K562 (cell line): ENCODE data around the gene TICRR. TPM values are rescaled to one million over a fixed set of nuclear protein-coding genes. Genes with fewer than 3 reads are reported as not detected.

Source experiments
- ATAC-seq: fragments of 200-7000 bp; cut with Tn5 transposase; 3 replicates; pipeline ENCODE4 v1.9.1; 2020; ENCODE audit warnings: moderate library complexity
- BruUV-seq: library from RNA; stranded (reverse); fragments of 400-500 nt; replicated peaks from 2 replicates; lab custom pipeline; 2021; lab: Mats Ljungman, UMichigan
- CTCF ChIA-PET: fragments of 300-600 bp; formaldehyde crosslinking; extraction: SDS; loops from one replicate; lab custom pipeline; 2021; ENCODE audit warnings: low intra/inter-chr PET ratio; lab: Yijun Ruan, JAX
- POLR2A ChIA-PET: fragments of 300-600, 350-650 bp; sonication (Branson Sonifier 250); formaldehyde crosslinking; extraction: SDS; loops from one replicate; lab custom pipeline; 2021; ENCODE audit warnings: antibody characterized with exemption, inconsistent platforms; lab: Yijun Ruan, JAX
- DNase-seq, 4 experiments: peaks; one replicate each; pipeline versions ENCODE4 v3.0.0 to v3.0.0-alpha.2; 2011 to 2018; ENCODE audit warnings: low spot score in 3 of 4, mixed read lengths in 3 of 4; ENCODE audit errors: extremely low read depth in 1 of 4
- FAIRE-seq: peaks from 2 replicates; lab custom pipeline; 2011; peaks lifted over from hg19 to GRCh38; lab: Jason Lieb, UNC
- H2AFZ ChIP-seq: 2 replicates; pipeline ENCODE4 v1.6.0; 2011; ENCODE audit warnings: low read depth, low read length, control low read depth, inconsistent platforms
- H3K27ac ChIP-seq: fragments of 200-600 bp; 3 replicates; pipeline ENCODE4 v1.8.0; 2011; ENCODE audit warnings: low read depth, mild to moderate bottlenecking, control low read depth, inconsistent platforms, low read length, moderate library complexity, mixed read lengths; ENCODE audit errors: extremely low read depth
- H3K27me3 ChIP-seq, 2 experiments: fragments of 300-600 bp in 1 of 2; 2 replicates in 1 of 2; 3 replicates in 1 of 2; pipeline versions ENCODE4 v1.6.0 to v1.8.0; 2011; ENCODE audit warnings: inconsistent platforms in 2 of 2, low read length in 2 of 2, mild to moderate bottlenecking in 1 of 2, mixed read lengths in 1 of 2, moderate library complexity in 1 of 2; ENCODE audit not compliant: control insufficient read depth in 2 of 2, insufficient read depth in 2 of 2
- H3K36me3 ChIP-seq: fragments of 300-600 bp; 3 replicates; pipeline ENCODE4 v1.8.0; 2011; ENCODE audit warnings: mild to moderate bottlenecking, low read length, inconsistent platforms; ENCODE audit not compliant: control insufficient read depth, insufficient read depth
- H3K4me1 ChIP-seq, 2 experiments: fragments of 200-600 bp in 1 of 2; replicated peaks in 1 of 2; 2 replicates in 1 of 2; 3 replicates in 1 of 2; pipeline versions ENCODE4 v1.5.1 to v1.8.0; 2011; ENCODE audit warnings: inconsistent platforms in 2 of 2, low read length in 2 of 2, mild to moderate bottlenecking in 1 of 2, mixed read lengths in 1 of 2, moderate library complexity in 1 of 2; ENCODE audit not compliant: control insufficient read depth in 2 of 2, insufficient read depth in 2 of 2
- H3K4me2 ChIP-seq: 2 replicates; pipeline ENCODE4 v1.6.1; 2011; ENCODE audit warnings: low read length, control low read depth, inconsistent platforms, mixed read lengths; ENCODE audit not compliant: insufficient read depth
- H3K4me3 ChIP-seq: fragments of 200-600 bp; sonication (generic), shearing (Covaris generic); 2 replicates; pipeline ENCODE4 v1.5.1; 2016; ENCODE audit warnings: control low read depth, inconsistent platforms
- H3K79me2 ChIP-seq: fragments of 200-600 bp; 3 replicates; pipeline ENCODE4 v1.8.0; 2011; ENCODE audit warnings: low read length, inconsistent platforms; ENCODE audit not compliant: control insufficient read depth, insufficient read depth
- H3K9ac ChIP-seq, 2 experiments: 2 replicates each; pipeline versions ENCODE4 v1.6.0 to v1.6.1; 2011; ENCODE audit warnings: low read depth in 2 of 2, low read length in 2 of 2, control low read depth in 1 of 2, inconsistent platforms in 1 of 2, mild to moderate bottlenecking in 1 of 2, mixed read lengths in 1 of 2; ENCODE audit not compliant: insufficient read depth in 1 of 2
- H3K9me1 ChIP-seq: one replicate; pipeline ENCODE4 v1.6.0; 2011; ENCODE audit warnings: inconsistent platforms, mild to moderate bottlenecking, low read length, moderate library complexity; ENCODE audit not compliant: control insufficient read depth, insufficient read depth
- H3K9me3 ChIP-seq: replicated peaks from 2 replicates; pipeline ENCODE4 v1.5.1; 2011; ENCODE audit warnings: low read depth, low read length, inconsistent platforms; ENCODE audit not compliant: control insufficient read depth, insufficient read depth
- H4K20me1 ChIP-seq: replicated peaks from 2 replicates; pipeline ENCODE4 v1.6.1; 2011; ENCODE audit warnings: low read length, inconsistent platforms, mixed read lengths; ENCODE audit not compliant: control insufficient read depth, insufficient read depth
- CBFB ChIP-seq: sonication (generic); formaldehyde crosslinking; IDR thresholded peaks from 2 replicates; pipeline ENCODE4 v1.4.0; 2020; ENCODE audit warnings: mild to moderate bottlenecking, missing genetic modification reagents
- DACH1 ChIP-seq: fragments of 450-650 bp; IDR thresholded peaks from 2 replicates; pipeline ENCODE4 v1.6.1; 2018; ENCODE audit not compliant: partially characterized antibody
- EZH2 ChIP-seq: IDR thresholded peaks from 2 replicates; pipeline ENCODE4 v1.6.1; 2012; ENCODE audit warnings: low read depth, mild to moderate bottlenecking, inconsistent platforms, low read length, borderline replicate concordance
- MCM7 ChIP-seq, 2 experiments: fragments of 450-650 bp; IDR thresholded peaks; 2 replicates each; pipeline ENCODE4 v1.6.1; 2016 to 2018
- MIER1 ChIP-seq: fragments of 450-650 bp; IDR thresholded peaks from 2 replicates; pipeline ENCODE4 v1.6.1; 2016; ENCODE audit warnings: antibody characterized with exemption, mild to moderate bottlenecking, low read depth
- POLR2B ChIP-seq: fragments of 450-650 bp; IDR thresholded peaks from 2 replicates; pipeline ENCODE4 v1.6.1; 2018; ENCODE audit warnings: low read depth; ENCODE audit not compliant: partially characterized antibody
- POLR2G ChIP-seq: fragments of 200-400 bp; formaldehyde crosslinking; IDR thresholded peaks from 2 replicates; pipeline ENCODE4 v1.6.1; 2017; ENCODE audit warnings: low read depth, mild to moderate bottlenecking, antibody characterized with exemption, low read length, moderate library complexity
- RBM15 ChIP-seq: fragments of 200-400 bp; formaldehyde crosslinking; IDR thresholded peaks from 2 replicates; pipeline ENCODE4 v1.6.1; 2018; ENCODE audit warnings: mild to moderate bottlenecking, low read length, moderate library complexity; ENCODE audit not compliant: insufficient read depth
- SUPT5H ChIP-seq: fragments of 450-650 bp; IDR thresholded peaks from 2 replicates; pipeline ENCODE4 v1.6.1; 2016
- U2AF2 ChIP-seq: fragments of 200-400 bp; formaldehyde crosslinking; optimal IDR thresholded peaks from 2 replicates; pipeline ENCODE3; 2017; ENCODE audit warnings: low read depth, mild to moderate bottlenecking, low read length
- ZC3H11A ChIP-seq: IDR thresholded peaks from 2 replicates; pipeline ENCODE4 v1.6.1; 2012; ENCODE audit warnings: low read depth, low read length, improper control_type of control experiment
- ZFP30 ChIP-seq: fragments of 250-450 bp; sonication (Bioruptor Pico); IDR thresholded peaks from 2 replicates; pipeline ENCODE4 v1.8.0; 2022; ENCODE audit warnings: moderate library complexity, mild to moderate bottlenecking, inconsistent platforms, borderline replicate concordance
- ZNF197 ChIP-seq: fragments of 200-800 bp; sonication (Bioruptor generic); IDR thresholded peaks from 2 replicates; pipeline ENCODE4 v1.6.1; 2016; ENCODE audit warnings: low read depth, missing genetic modification characterization, missing compliant biosample characterization
- ZNF444 ChIP-seq: fragments of 250-450 bp; sonication (Bioruptor Pico); IDR thresholded peaks from 2 replicates; pipeline ENCODE4 v1.4.0; 2020; ENCODE audit warnings: mild to moderate bottlenecking, moderate library complexity
- ZNF668 ChIP-seq: fragments of 250-450 bp; sonication (Bioruptor Pico); IDR thresholded peaks from 2 replicates; pipeline ENCODE4 v1.8.0; 2022; ENCODE audit warnings: mild to moderate bottlenecking, inconsistent platforms
- ZNF699 ChIP-seq: fragments of 250-450 bp; sonication (Bioruptor Pico); IDR thresholded peaks from 2 replicates; pipeline ENCODE4 v1.8.0; 2021; ENCODE audit warnings: mild to moderate bottlenecking, moderate library complexity; ENCODE audit not compliant: insufficient replicate concordance
- ZSCAN29 ChIP-seq: fragments of 450-650 bp; IDR thresholded peaks from 2 replicates; pipeline ENCODE4 v1.6.1; 2017
- WGBS: fragments of 100-300 bp; shearing (Covaris generic); methylation state at CpG from one replicate; pipeline ENCODE4 v1.1.6; 2016; ENCODE audit warnings: low coverage, mixed read lengths; ENCODE audit not compliant: insufficient coverage; ENCODE audit errors: missing lambda C conversion rate; 5-methylcytosine and 5-hydroxymethylcytosine counted together
- in situ Hi-C: fragments of 300-500 bp; cut with MboI; formaldehyde crosslinking; loops from 4 replicates; pipeline ENCODE4 v1.15.0; 2018; ENCODE audit warnings: inconsistent platforms, mixed read lengths
- intact Hi-C: fragments of 100-400 bp; cut with micrococcal nuclease; formaldehyde crosslinking; loops from 2 replicates; pipeline ENCODE4 v1.14.2; 2022
- polyA plus RNA-seq, 8 experiments: library from polyadenylated mRNA; depleted of rRNA in 4 of 8; stranded (reverse) in 5 of 8; unstranded in 3 of 8; fragments of >200 nt; fragmentation: Nextera tagmentation in 2 of 8; fragmentation: Illumina TruSeq in 1 of 8; extraction: Ambion mirVana in 2 of 8; extraction: Trizol in 1 of 8; gene quantifications; 2 replicates each; pipeline versions ENCODE4 v1.2.1 to v1.2.3, GENCODE V29; 2011 to 2014; ENCODE audit warnings: inconsistent platforms in 1 of 8, missing spikeins in 1 of 8
- total RNA-seq, 7 experiments: library from RNA; depleted of rRNA in 6 of 7; stranded (reverse); fragments of >200 nt in 6 of 7; fragmentation: Illumina TruSeq in 2 of 7; extraction: Trizol in 2 of 7; gene quantifications; 2 replicates each; pipeline versions ENCODE4 v1.2.1 to v1.2.3, GENCODE V29; 2011 to 2021; ENCODE audit warnings: low replicate concordance in 1 of 7
- TF ChIP-seq, protein P1 (sequence below): fragments of 200-800 bp; sonication (Bioruptor generic); IDR thresholded peaks from 2 replicates; pipeline ENCODE4 v1.6.1; 2017; ENCODE audit warnings: missing genetic modification characterization, missing compliant biosample characterization
- TF ChIP-seq, protein P2 (sequence below): fragments of 250-450 bp; sonication (Bioruptor Pico); IDR thresholded peaks from 2 replicates; pipeline ENCODE4 v1.5.0; 2022; ENCODE audit warnings: mild to moderate bottlenecking
- TF ChIP-seq, protein P3 (sequence below): fragments of 250-450 bp; sonication (Bioruptor Pico); IDR thresholded peaks from 2 replicates; pipeline ENCODE4 v1.4.0; 2020

The TICRR gene
- total and polyA plus RNA-seq, 9 of the 15 experiments (the other 6 are each of a cell fraction or from before 2014, with no cell fraction given), result 0.84 to 22.9 (median 13.7) TPM

DNA sequence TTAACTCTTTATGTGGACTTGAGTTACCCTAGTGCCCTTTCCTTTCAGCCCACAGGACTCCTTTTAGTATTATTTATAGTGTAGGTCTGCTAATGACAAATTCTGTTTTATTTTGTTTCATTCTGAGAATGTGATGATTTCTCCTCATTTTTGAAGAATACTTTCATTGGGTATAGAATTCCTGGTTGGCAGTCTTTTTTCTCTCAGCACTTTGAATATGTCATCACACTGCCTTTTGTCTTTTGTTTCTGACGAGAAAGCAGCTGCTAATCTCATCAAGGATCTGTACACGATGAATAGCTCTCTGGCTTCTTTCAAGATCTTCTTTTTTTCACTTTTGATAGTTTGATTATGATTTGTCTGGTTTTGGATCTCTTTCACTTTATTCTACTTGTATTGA, 37.8 kb downstream of the TICRR start:
- 90% methylated on average over 2 of the region's 2 CpGs for WGBS
- H3K4me1 ChIP-seq, result no peaks in the 10 kb centered on the region
- no peak overlapping the region for H3K27ac ChIP-seq
- no peaks in the 10 kb centered on the region for H3K9me1 ChIP-seq
- TF ChIP-seq, protein P1, sequence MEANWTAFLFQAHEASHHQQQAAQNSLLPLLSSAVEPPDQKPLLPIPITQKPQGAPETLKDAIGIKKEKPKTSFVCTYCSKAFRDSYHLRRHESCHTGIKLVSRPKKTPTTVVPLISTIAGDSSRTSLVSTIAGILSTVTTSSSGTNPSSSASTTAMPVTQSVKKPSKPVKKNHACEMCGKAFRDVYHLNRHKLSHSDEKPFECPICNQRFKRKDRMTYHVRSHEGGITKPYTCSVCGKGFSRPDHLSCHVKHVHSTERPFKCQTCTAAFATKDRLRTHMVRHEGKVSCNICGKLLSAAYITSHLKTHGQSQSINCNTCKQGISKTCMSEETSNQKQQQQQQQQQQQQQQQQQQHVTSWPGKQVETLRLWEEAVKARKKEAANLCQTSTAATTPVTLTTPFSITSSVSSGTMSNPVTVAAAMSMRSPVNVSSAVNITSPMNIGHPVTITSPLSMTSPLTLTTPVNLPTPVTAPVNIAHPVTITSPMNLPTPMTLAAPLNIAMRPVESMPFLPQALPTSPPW (CRISPR knock-in tag), result no peak
- TF ChIP-seq DACH1 (no peak), SUPT5H (no peak), ZNF197 (CRISPR knock-in tag) (no peak), MIER1 (no peak), RBM15 (no peak), CBFB (CRISPR knock-in tag) (no peak), EZH2 (no peak), ZNF444 (CRISPR knock-in tag) (no peak), ZSCAN29 (no peak), POLR2B (no peak), ZNF668 (CRISPR knock-in tag) (no peak), ZFP30 (CRISPR knock-in tag) (no peak), POLR2G (no peak), U2AF2 (no peak), ZC3H11A (no peak), MCM7 (IDR thresholded peaks at IDR 0.05) (no peak), ZNF699 (CRISPR knock-in tag) (no peak)
- TF ChIP-seq, protein P2, sequence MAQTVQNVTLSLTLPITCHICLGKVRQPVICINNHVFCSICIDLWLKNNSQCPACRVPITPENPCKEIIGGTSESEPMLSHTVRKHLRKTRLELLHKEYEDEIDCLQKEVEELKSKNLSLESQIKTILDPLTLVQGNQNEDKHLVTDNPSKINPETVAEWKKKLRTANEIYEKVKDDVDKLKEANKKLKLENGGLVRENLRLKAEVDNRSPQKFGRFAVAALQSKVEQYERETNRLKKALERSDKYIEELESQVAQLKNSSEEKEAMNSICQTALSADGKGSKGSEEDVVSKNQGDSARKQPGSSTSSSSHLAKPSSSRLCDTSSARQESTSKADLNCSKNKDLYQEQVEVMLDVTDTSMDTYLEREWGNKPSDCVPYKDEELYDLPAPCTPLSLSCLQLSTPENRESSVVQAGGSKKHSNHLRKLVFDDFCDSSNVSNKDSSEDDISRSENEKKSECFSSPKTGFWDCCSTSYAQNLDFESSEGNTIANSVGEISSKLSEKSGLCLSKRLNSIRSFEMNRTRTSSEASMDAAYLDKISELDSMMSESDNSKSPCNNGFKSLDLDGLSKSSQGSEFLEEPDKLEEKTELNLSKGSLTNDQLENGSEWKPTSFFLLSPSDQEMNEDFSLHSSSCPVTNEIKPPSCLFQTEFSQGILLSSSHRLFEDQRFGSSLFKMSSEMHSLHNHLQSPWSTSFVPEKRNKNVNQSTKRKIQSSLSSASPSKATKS, result no peak
- TF ChIP-seq, protein P3, sequence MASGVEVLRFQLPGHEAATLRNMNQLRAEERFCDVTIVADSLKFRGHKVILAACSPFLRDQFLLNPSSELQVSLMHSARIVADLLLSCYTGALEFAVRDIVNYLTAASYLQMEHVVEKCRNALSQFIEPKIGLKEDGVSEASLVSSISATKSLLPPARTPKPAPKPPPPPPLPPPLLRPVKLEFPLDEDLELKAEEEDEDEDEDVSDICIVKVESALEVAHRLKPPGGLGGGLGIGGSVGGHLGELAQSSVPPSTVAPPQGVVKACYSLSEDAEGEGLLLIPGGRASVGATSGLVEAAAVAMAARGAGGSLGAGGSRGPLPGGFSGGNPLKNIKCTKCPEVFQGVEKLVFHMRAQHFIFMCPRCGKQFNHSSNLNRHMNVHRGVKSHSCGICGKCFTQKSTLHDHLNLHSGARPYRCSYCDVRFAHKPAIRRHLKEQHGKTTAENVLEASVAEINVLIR, result no peak
- no peaks in the 10 kb centered on the region; the same call in 1 of the 2 replicates for H4K20me1 ChIP-seq
- no peak overlapping the region for H3K9ac ChIP-seq
- no peak for DNase-seq
- H3K79me2 ChIP-seq, result peaks cover 13% of the 10 kb centered on the region; the same call in 2 of the 3 replicates
- peaks cover 93% of the 10 kb centered on the region for H3K36me3 ChIP-seq
- no peak overlapping the region for H3K4me2 ChIP-seq
- no peak for ATAC-seq
- H3K9me3 ChIP-seq, result no peaks in the 10 kb centered on the region
- peak; percentile 35 for FAIRE-seq
- no TSS peak for BruUV-seq
- intact Hi-C loops, result no loop called here
- H2AFZ ChIP-seq, result no peak overlapping the region
- POLR2A ChIA-PET, result no interaction called here
- H3K27me3 ChIP-seq, result no peaks in the 10 kb centered on the region
- H3K4me3 ChIP-seq, result no peak overlapping the region
- in situ Hi-C loops, result no loop called here
- CTCF ChIA-PET, result no interaction called here
